T-helper 17 cell (primary cell): ENCODE measurements around the gene DOCK1. TPM values are rescaled to one million over a fixed set of nuclear protein-coding genes. Genes with fewer than 3 reads are reported as not detected.

ENCODE experiments used
- ATAC-seq: fragments of 150-1000 bp; cut with Tn5 transposase; 2 replicates; pipeline ENCODE4 v1.10.0; 2021; ENCODE audit warnings: mild to moderate bottlenecking, moderate library complexity
- DNase-seq, 3 donors: peaks; one replicate each; pipeline versions ENCODE4 v3.0.0 to v3.0.0-alpha.2; 2020 to 2021
- H3K9me3 ChIP-seq: one replicate; pipeline ENCODE4 v1.7.0; 2013; ENCODE audit warnings: low read length, mild to moderate bottlenecking; ENCODE audit not compliant: control insufficient read depth, poor library complexity, severe bottlenecking
- H3K27ac Mint-ChIP-seq: one replicate; pipeline ENCODE4 v1.8.0; 2022; ENCODE audit warnings: mild to moderate bottlenecking, moderate library complexity, mixed read lengths
- H3K27me3 Mint-ChIP-seq: one replicate; pipeline ENCODE4 v1.8.0; 2022; ENCODE audit warnings: mixed read lengths
- H3K36me3 Mint-ChIP-seq: one replicate; pipeline ENCODE4 v1.8.0; 2022; ENCODE audit warnings: low read depth, mixed read lengths
- H3K4me1 Mint-ChIP-seq: one replicate; pipeline ENCODE4 v1.8.0; 2022; ENCODE audit warnings: mild to moderate bottlenecking, mixed read lengths
- H3K4me3 Mint-ChIP-seq: one replicate; pipeline ENCODE4 v1.8.0; 2022; ENCODE audit warnings: mild to moderate bottlenecking, moderate library complexity, mixed read lengths
- total RNA-seq, 4 donors: library from RNA in 2 of 4; stranded (reverse) in 2 of 4; gene quantifications; one replicate each; pipeline ENCODE4 v1.2.3 and lab custom pipeline; 2022 to 2026

Gene DOCK1
- total RNA-seq, 2 donors from 2014 or later, result 0.76 TPM; not detected in 1

GRCh38 chr10:127197154-127197432, 291.9 kb downstream of the DOCK1 start:
- Mint-ChIP-seq H3K4me1 (peaks cover 2% of the 10 kb centered on the region), H3K4me3 (peak overlapping the region; percentile 25), H3K27me3 (peaks cover 32% of the 10 kb centered on the region), H3K36me3 (no peaks in the 10 kb centered on the region), H3K27ac (no peak overlapping the region)
- H3K9me3 ChIP-seq, result no peaks in the 10 kb centered on the region
- ATAC-seq, result no peak
- DNase-seq, result no peak

DNA sequence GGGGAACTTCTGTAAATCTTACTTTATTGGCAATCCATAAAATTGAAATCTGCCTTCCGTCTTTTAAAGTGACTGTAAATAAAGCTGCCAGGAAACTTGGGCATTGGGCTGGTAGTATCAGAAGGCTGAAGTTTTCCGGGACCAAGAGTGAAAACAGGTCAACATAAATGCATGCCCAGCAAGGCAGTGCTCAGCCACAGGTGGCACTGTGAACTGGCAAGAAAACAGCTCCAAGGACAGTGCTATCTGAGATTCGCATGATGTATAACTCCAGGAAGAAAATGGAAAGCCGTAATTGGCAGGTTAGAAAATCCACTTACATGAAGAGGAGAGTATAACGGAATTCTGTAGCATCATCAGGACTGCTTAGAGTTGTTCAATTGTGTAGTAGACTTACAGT, 293.1 kb downstream of the DOCK1 start:
- no peak overlapping the region for H3K4me3 Mint-ChIP-seq
- H3K4me1 Mint-ChIP-seq, result peaks cover 2% of the 10 kb centered on the region
- no peak for ATAC-seq

DNA sequence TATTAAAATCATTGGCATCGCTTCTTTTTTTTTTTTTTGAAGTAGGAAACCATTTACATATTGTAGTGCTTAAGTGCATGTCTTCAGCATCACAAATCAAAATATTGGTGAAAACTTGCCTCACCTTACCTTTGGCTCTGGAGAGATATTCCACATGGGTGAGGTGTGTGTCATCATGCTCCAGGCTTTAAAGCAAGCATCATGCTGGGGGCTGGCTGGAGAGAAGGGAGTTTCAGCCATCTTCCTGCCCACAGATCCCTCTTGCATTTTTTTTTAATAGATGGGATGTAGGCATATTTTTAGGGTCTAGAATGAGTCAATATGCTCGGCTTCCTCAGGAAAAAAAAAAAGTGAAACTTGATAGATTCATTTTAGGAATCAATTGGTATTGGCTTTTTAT, 293.5 kb downstream of the DOCK1 start:
- Mint-ChIP-seq H3K4me1 (peaks cover 2% of the 10 kb centered on the region), H3K27me3 (peaks cover 26% of the 10 kb centered on the region), H3K36me3 (no peaks in the 10 kb centered on the region), H3K4me3 (no peak overlapping the region), H3K27ac (no peak overlapping the region)
- ATAC-seq, result no peak
- no peak for DNase-seq
- no peaks in the 10 kb centered on the region for H3K9me3 ChIP-seq

More for the DNA sequence above, 293.1 kb downstream of the DOCK1 start:
- DNase-seq, result no peak
- Mint-ChIP-seq H3K36me3 (no peaks in the 10 kb centered on the region), H3K27ac (no peak overlapping the region), H3K27me3 (peaks cover 29% of the 10 kb centered on the region)
- no peaks in the 10 kb centered on the region for H3K9me3 ChIP-seq

DNA sequence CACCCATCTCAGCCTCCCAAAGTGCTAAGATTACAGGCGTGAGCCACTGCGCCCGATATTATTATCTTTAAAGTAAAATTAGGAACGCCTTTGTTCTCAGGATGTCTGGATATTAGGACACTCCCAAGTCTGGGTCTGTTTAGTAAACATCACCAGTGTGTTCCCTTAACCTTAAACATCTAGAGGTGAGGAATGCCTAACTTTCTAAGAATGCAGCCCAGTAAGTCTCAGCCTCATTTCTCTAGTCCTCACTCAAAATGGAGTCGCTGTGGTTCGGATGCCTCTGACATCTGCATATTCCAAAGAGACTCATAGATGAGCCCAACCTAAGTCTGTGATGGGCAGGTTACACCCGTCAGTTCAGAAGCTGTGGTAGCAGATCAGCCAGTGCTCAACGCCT, 295.4 kb downstream of the DOCK1 start:
- H3K36me3 Mint-ChIP-seq, result no peaks in the 10 kb centered on the region
- no peak for ATAC-seq
- no peaks in the 10 kb centered on the region for H3K9me3 ChIP-seq

GRCh38 chr10:127203067-127203466, 297.8 kb downstream of the DOCK1 start:
- no peak for ATAC-seq
- Mint-ChIP-seq H3K36me3 (no peaks in the 10 kb centered on the region), H3K4me3 (no peak overlapping the region)

More for the DNA sequence above, 295.4 kb downstream of the DOCK1 start:
- peaks cover 18% of the 10 kb centered on the region for H3K27me3 Mint-ChIP-seq
- H3K4me3 Mint-ChIP-seq, result no peak overlapping the region
- peaks cover 2% of the 10 kb centered on the region for H3K4me1 Mint-ChIP-seq
- no peak for DNase-seq
- H3K27ac Mint-ChIP-seq, result no peak overlapping the region

DNA sequence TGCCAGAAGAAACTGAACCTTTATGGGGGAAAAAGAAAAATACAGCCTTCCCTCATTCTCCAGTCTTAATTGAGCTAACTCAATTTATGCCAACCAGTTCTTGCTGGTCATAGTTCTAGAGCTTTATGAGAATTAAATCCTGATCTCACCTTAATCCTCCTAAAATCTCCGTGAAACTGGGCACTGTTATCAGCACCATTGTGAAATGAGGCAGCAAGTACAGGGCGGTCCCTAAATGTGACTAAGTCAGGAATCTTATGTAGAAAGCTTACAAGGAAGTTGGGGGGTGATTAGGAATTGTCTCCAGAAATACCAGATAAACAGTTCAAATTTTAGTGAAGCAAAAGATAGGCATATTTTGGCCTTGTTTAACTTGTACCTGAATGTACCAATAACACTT, 301.9 kb downstream of the DOCK1 start:
- DNase-seq, result no peak
- Mint-ChIP-seq H3K27ac (no peak overlapping the region), H3K4me3 (no peak overlapping the region), H3K27me3 (no peaks in the 10 kb centered on the region), H3K4me1 (no peaks in the 10 kb centered on the region), H3K36me3 (no peaks in the 10 kb centered on the region)
- no peak for ATAC-seq
- no peaks in the 10 kb centered on the region for H3K9me3 ChIP-seq

More at GRCh38 chr10:127203067-127203466, 297.8 kb downstream of the DOCK1 start:
- no peak for DNase-seq
- H3K9me3 ChIP-seq, result no peaks in the 10 kb centered on the region
- Mint-ChIP-seq H3K4me1 (no peaks in the 10 kb centered on the region), H3K27ac (no peak overlapping the region), H3K27me3 (peaks cover 5% of the 10 kb centered on the region)

DNA sequence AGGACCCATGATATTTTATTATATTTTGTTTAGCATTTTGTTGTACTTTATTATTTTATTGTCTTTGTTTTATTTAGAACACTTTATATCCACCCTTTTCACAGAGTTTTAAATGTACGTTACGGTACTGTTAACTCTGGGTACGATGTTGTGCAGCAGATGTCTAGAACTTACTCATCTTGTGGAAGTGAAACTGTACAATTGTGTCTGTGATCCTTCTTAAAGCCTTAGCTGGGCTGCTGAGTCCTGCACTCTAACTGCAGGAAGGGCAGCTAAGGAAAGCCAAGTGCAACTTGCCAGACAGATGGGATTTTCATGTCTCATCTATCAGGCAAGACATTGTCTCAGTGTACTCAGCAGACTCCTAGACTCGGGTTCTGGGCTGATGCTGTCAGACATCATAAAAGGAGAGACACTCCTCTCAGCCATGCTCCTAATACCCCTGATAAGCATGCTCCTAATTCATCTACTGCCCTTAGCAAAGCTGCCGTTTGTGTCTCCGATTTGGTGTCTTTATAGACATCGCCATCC, 305.8 kb downstream of the DOCK1 start:
- Mint-ChIP-seq H3K4me1 (no peaks in the 10 kb centered on the region), H3K4me3 (no peak overlapping the region), H3K27ac (no peak overlapping the region), H3K36me3 (no peaks in the 10 kb centered on the region), H3K27me3 (no peaks in the 10 kb centered on the region)
- ATAC-seq (no peak), DNase-seq (no peak)
- H3K9me3 ChIP-seq, result no peaks in the 10 kb centered on the region

- H3K4me1 Mint-ChIP-seq, result no peaks in the 10 kb centered on the region
- H3K4me3 Mint-ChIP-seq, result no peak overlapping the region
These were observed 310.6 kb downstream of the DOCK1 start for GRCh38 chr10:127215866-127216265.

DNA sequence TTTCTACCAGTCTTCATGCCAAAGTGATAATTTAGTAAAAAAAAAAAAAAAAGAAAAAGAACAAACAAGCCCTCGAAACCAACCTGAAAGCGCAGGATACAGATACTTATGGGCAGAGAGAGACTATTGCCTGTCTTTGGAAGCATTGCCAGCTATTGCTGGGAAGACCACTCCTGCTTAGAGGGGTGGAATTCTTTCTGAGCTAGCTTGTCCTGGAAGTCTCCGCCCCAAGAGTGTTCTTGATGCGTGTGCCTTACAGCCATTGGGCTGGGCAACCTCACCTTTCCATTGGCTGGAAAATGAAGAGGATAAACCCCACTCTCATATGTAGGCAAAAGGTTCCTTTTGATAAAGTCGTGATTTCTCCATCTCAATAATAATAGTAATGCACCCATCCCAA, 311.0 kb downstream of the DOCK1 start:
- DNase-seq (no peak), ATAC-seq (no peak)
- Mint-ChIP-seq H3K4me3 (no peak overlapping the region), H3K4me1 (no peaks in the 10 kb centered on the region), H3K27ac (no peak overlapping the region), H3K36me3 (no peaks in the 10 kb centered on the region), H3K27me3 (no peaks in the 10 kb centered on the region)
- H3K9me3 ChIP-seq, result no peaks in the 10 kb centered on the region

More at GRCh38 chr10:127215866-127216265, 310.6 kb downstream of the DOCK1 start:
- no peaks in the 10 kb centered on the region for H3K9me3 ChIP-seq
- Mint-ChIP-seq H3K27me3 (no peaks in the 10 kb centered on the region), H3K36me3 (no peaks in the 10 kb centered on the region), H3K27ac (no peak overlapping the region)
- ATAC-seq (no peak), DNase-seq (no peak)

- H3K36me3 Mint-ChIP-seq, result peaks cover under 1% of the 10 kb centered on the region
- H3K4me3 Mint-ChIP-seq, result no peak overlapping the region
- DNase-seq (no peak), ATAC-seq (no peak)
- no peaks in the 10 kb centered on the region for H3K9me3 ChIP-seq
- no peak overlapping the region for H3K27ac Mint-ChIP-seq
- H3K4me1 Mint-ChIP-seq, result no peaks in the 10 kb centered on the region
- no peaks in the 10 kb centered on the region for H3K27me3 Mint-ChIP-seq
These were observed 311.6 kb downstream of the DOCK1 start for GRCh38 chr10:127216786-127217185.

GRCh38 chr10:127218658-127219057, 313.4 kb downstream of the DOCK1 start:
- Mint-ChIP-seq H3K36me3 (peaks cover 2% of the 10 kb centered on the region), H3K27me3 (no peaks in the 10 kb centered on the region), H3K4me3 (no peak overlapping the region), H3K27ac (no peak overlapping the region), H3K4me1 (no peaks in the 10 kb centered on the region)
- DNase-seq (no peak), ATAC-seq (no peak)
- no peaks in the 10 kb centered on the region for H3K9me3 ChIP-seq

- Mint-ChIP-seq H3K27me3 (no peaks in the 10 kb centered on the region), H3K27ac (no peak overlapping the region), H3K4me1 (no peaks in the 10 kb centered on the region), H3K4me3 (no peak overlapping the region), H3K36me3 (peaks cover 2% of the 10 kb centered on the region)
- ATAC-seq, result no peak
- DNase-seq, result no peak
- H3K9me3 ChIP-seq, result no peaks in the 10 kb centered on the region
These were observed 316.1 kb downstream of the DOCK1 start for GRCh38 chr10:127221281-127221680.

GRCh38 chr10:127227027-127227426, 321.8 kb downstream of the DOCK1 start:
- ATAC-seq (no peak), DNase-seq (no peak)
- Mint-ChIP-seq H3K4me1 (no peaks in the 10 kb centered on the region), H3K27me3 (peaks cover 4% of the 10 kb centered on the region), H3K36me3 (no peaks in the 10 kb centered on the region), H3K27ac (no peak overlapping the region), H3K4me3 (no peak overlapping the region)
- H3K9me3 ChIP-seq, result no peaks in the 10 kb centered on the region

GRCh38 chr10:127227663-127228062, 322.4 kb downstream of the DOCK1 start:
- Mint-ChIP-seq H3K27me3 (peaks cover 4% of the 10 kb centered on the region), H3K4me3 (no peak overlapping the region), H3K27ac (no peak overlapping the region), H3K36me3 (no peaks in the 10 kb centered on the region), H3K4me1 (no peaks in the 10 kb centered on the region)
- no peak for DNase-seq
- no peaks in the 10 kb centered on the region for H3K9me3 ChIP-seq
- no peak for ATAC-seq
